Measurements from ENCODE around the gene RERGL. TPM values are rescaled to one million over a fixed set of nuclear protein-coding genes. Genes with fewer than 3 reads are reported as not detected.
"Not testable (repeated sequence)": the region's sequence is repeated elsewhere in the genome, so short reads cannot be mapped to it uniquely, and the experiment has no call there.

RERGL gene
- total and polyA plus RNA-seq, 2 donors from 2014 or later: 25.3 to 48.4 TPM

- Histone ChIP-seq H3K4me3 (ENCODE audit: low read length in 3 of 3) (no peak overlapping the region), H3K9ac (ENCODE audit: low read length in 3 of 3) (no peak overlapping the region), H3K27me3 (ENCODE audit: control insufficient read depth, insufficient read depth, low read length) (no peaks in the 10 kb centered on the region), H3K4me1 (ENCODE audit: control insufficient read depth in 2 of 3, insufficient read depth in 2 of 3, low read depth in 1 of 3, low read length in 3 of 3) (no peaks in the 10 kb centered on the region), H3K36me3 (ENCODE audit: control insufficient read depth in 2 of 3, insufficient read depth in 3 of 3, low read length in 3 of 3) (no peaks in the 10 kb centered on the region), H3K9me3 (ENCODE audit: control insufficient read depth in 2 of 3, insufficient read depth in 1 of 3, low read length in 3 of 3) (no peaks in the 10 kb centered on the region), H3K27ac (ENCODE audit: low read depth in 2 of 2, low read length in 2 of 2) (no peak overlapping the region)
- no peak for FAIRE-seq
- intact Hi-C loops (cut with DNase I): no loop called here
- TF ChIP-seq CTCF (IDR thresholded peaks at IDR 0.05; ENCODE audit: borderline replicate concordance, extremely low read depth, insufficient read depth): no peak
- no peak for DNase-seq
These were observed 32.9 kb downstream of the RERGL start for GRCh38 chr12:18057051-18057450.

GRCh38 chr12:18054925-18055619 is 34.9 kb downstream of the RERGL start:
- no peak for TF ChIP-seq CTCF (IDR thresholded peaks at IDR 0.05; ENCODE audit: borderline replicate concordance, extremely low read depth, insufficient read depth)
- no peak for FAIRE-seq
- DNase-seq: peak in 2 of 5 donors; percentile 3 to 29
- Histone ChIP-seq H3K36me3 (ENCODE audit: control insufficient read depth in 2 of 3, insufficient read depth in 3 of 3, low read length in 3 of 3) (no peaks in the 10 kb centered on the region), H3K9me3 (ENCODE audit: control insufficient read depth in 2 of 3, insufficient read depth in 1 of 3, low read length in 3 of 3) (no peaks in the 10 kb centered on the region), H3K27ac (ENCODE audit: low read depth in 2 of 2, low read length in 2 of 2) (no peak overlapping the region), H3K9ac (ENCODE audit: low read length in 3 of 3) (no peak overlapping the region), H3K4me1 (ENCODE audit: control insufficient read depth in 2 of 3, insufficient read depth in 2 of 3, low read depth in 1 of 3, low read length in 3 of 3) (no peaks in the 10 kb centered on the region), H3K4me3 (ENCODE audit: low read length in 3 of 3) (no peak overlapping the region), H3K27me3 (ENCODE audit: control insufficient read depth, insufficient read depth, low read length) (no peaks in the 10 kb centered on the region)
- intact Hi-C loops (cut with DNase I): no loop called here

- Histone ChIP-seq H3K9ac (ENCODE audit: low read length in 3 of 3) (no peak overlapping the region), H3K27me3 (ENCODE audit: control insufficient read depth, insufficient read depth, low read length) (no peaks in the 10 kb centered on the region), H3K9me3 (ENCODE audit: control insufficient read depth in 2 of 3, insufficient read depth in 1 of 3, low read length in 3 of 3) (no peaks in the 10 kb centered on the region), H3K36me3 (ENCODE audit: control insufficient read depth in 2 of 3, insufficient read depth in 3 of 3, low read length in 3 of 3) (no peaks in the 10 kb centered on the region), H3K4me3 (ENCODE audit: low read length in 3 of 3) (no peak overlapping the region), H3K4me1 (ENCODE audit: control insufficient read depth in 2 of 3, insufficient read depth in 2 of 3, low read depth in 1 of 3, low read length in 3 of 3) (no peaks in the 10 kb centered on the region), H3K27ac (ENCODE audit: low read depth in 2 of 2, low read length in 2 of 2) (no peak overlapping the region)
- FAIRE-seq (no peak), DNase-seq (no peak)
- intact Hi-C loops (cut with DNase I): no loop called here
- no peak for TF ChIP-seq CTCF (IDR thresholded peaks at IDR 0.05; ENCODE audit: borderline replicate concordance, extremely low read depth, insufficient read depth)
These were observed 44.5 kb downstream of the RERGL start for GRCh38 chr12:18045446-18045992.

- H3K4me3 ChIP-seq (ENCODE audit: low read length in 3 of 3); H3K27me3 ChIP-seq (ENCODE audit: control insufficient read depth, insufficient read depth, low read length); intact Hi-C loops (cut with DNase I); H3K9me3 ChIP-seq (ENCODE audit: control insufficient read depth in 2 of 3, insufficient read depth in 1 of 3, low read length in 3 of 3); H3K36me3 ChIP-seq (ENCODE audit: control insufficient read depth in 2 of 3, insufficient read depth in 3 of 3, low read length in 3 of 3); FAIRE-seq; H3K9ac ChIP-seq (ENCODE audit: low read length in 3 of 3); H3K27ac ChIP-seq (ENCODE audit: low read depth in 2 of 2, low read length in 2 of 2); H3K4me1 ChIP-seq (ENCODE audit: control insufficient read depth in 2 of 3, insufficient read depth in 2 of 3, low read depth in 1 of 3, low read length in 3 of 3): not testable (repeated sequence)
- peak in 1 of 5 donors; percentile 56 for DNase-seq
These were observed 49.8 kb downstream of the RERGL start for GRCh38 chr12:18040060-18040742.

All from kidney (tissue), 14 donors.